HL-60/S4 treated with retinoic acid at 250 ng/mL for 4 days and 3 days (cell line): ENCODE measurements around the gene SPECC1L.
"Not testable (repeated sequence)": the region's sequence is repeated elsewhere in the genome, so short reads cannot be mapped to it uniquely, and the experiment has no call there.

Experiments used
- in situ Hi-C: fragments of 300-500 bp; cut with MboI; formaldehyde crosslinking; loops from 2 replicates; pipeline ENCODE4 v1.7.0; 2022; ENCODE audit warnings: low sequenced_read_pairs

Gene SPECC1L

GRCh38 chr22:24247011-24247507 is 23.6 kb upstream of the SPECC1L start:
- in situ Hi-C loops, result no loop called here

DNA sequence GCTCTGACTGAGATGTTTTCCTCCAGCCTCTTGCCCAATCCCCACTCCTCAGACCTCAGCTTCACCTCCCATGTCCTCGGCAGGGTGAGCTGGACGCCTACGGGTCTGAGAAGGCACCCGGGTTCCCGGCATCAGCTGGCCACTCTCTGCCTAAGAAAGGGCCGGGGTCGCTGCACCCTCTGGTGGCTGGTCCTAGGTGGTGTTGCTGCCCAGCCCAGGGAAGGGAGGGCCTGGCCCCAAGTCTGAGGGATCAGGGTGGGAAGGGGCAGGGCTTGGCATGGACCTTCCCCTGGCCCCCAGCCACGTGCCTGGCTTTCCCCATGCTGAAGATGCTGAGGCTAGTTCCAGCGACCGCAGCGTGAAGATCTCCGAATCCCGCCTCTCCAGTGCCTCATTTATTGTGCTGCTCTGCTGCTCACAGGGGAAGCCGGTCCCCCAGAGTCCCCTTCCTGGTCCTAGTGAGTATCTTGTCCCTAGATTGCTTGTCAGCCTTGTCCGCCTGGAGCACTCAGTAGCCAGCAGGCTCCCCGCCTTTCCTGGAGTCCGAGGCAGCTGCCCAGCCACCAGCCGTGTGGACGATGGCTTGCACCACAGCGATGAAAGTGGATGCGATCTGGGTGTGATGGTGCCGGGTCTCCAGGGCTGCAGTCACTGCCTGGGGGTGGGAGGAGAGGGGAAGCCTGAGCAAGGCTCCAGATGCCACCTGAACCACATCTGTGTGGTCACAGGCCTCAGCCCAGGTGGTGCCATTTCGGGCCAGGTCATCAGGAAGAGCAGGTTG is 22.9 kb upstream of the SPECC1L start:
- in situ Hi-C loops, result no loop called here

GRCh38 chr22:24248611-24249010 is 22.0 kb upstream of the SPECC1L start:
- in situ Hi-C loops, result not testable (repeated sequence)

- in situ Hi-C loops, result not testable (repeated sequence)
Observed at GRCh38 chr22:24249413-24249812, 21.2 kb upstream of the SPECC1L start.

- in situ Hi-C loops, result not testable (repeated sequence)
Observed at GRCh38 chr22:24251286-24251685, 19.3 kb upstream of the SPECC1L start.

DNA sequence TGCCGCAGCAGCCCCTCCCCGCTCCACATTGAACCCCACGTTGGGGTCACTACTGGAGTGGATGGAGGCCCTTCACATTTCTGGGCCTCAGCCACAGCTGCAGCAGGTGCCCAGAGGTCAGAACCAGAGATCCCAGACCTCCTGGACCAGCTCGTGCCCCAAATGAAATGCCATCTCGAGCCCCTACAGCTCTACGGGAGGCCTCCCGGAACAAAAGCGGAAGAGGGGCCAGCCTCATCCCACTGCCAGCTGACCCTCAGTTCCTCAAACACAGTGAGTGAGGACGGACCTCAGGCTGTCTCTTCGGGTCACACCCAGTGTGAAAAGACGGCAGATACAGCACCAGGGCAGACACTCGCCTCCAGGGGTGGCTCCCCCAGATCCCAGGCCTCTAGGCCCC is 17.5 kb upstream of the SPECC1L start:
- in situ Hi-C loops, result not testable (repeated sequence)

DNA sequence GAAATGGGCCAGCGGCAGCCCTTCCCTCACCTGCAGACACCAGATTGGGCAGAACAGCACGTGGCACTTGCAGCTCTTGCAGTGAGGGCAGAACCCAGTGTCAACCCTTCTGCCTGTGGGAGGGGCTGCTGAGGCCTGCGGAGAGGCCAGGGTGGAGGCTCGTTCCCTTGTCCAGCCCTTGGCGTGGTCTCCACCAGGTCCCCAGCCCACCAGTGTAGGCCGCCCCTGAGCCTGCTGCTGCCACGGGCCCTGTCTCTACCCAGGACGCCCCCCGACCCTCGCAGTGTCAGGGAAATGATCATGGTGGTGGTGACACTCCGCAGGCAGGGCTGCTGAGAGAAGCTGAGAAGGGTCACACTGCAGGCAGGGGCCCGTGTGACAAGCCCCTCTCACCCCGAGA is 14.5 kb upstream of the SPECC1L start:
- in situ Hi-C loops, result not testable (repeated sequence)

- in situ Hi-C loops, result not testable (repeated sequence)
Observed at GRCh38 chr22:24256736-24257135, 13.9 kb upstream of the SPECC1L start.

GRCh38 chr22:24259459-24259858 is 11.2 kb upstream of the SPECC1L start:
- in situ Hi-C loops, result not testable (repeated sequence)

- in situ Hi-C loops, result not testable (repeated sequence)
Observed at GRCh38 chr22:24262185-24262749, 8.4 kb upstream of the SPECC1L start.

DNA sequence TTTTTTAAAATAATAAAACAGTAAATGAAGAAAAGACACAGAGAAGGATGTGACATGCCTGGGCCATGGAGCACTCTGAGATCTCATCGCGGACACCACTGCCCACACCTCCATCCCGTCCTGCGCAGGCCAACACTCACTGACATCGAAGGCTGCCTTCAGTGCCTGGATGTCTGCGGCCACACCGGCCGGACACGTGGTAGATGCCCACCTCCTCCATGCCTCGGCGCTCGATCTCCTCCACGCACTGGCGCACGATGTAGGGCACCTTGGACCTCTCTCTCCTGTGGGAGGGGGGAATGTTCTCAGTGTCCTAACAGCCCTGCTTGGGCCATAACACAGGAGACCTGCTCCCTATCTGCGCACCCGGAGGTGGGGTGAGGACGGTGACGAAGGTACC is 7.2 kb upstream of the SPECC1L start:
- in situ Hi-C loops, result not testable (repeated sequence)

DNA sequence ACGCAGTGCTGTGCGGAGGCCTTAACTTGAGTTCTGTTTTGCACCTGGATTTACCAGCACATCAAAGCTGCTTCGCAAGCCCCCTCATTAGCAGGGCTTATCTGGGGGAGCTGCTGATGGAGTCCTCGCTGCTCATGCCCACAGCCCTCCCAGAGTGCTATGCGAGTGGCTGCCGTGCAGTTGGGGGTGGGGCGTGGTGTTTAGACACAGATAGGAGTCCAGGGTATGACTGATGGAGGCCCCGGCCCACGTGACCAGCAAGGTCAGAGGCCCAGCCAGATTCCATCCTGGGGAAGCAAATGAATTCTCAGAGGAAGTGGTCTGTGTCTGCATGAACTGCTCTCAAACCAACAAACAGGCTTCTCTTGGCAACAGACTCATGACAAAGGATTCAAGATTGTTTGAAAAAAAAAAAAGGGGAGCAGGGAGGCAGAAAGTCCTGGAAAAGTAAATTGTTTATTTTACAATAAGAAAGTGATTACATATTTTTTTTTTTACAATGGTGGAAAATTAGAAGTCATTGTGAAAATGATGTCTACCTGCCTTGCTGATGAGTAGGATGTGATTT is 6.2 kb upstream of the SPECC1L start:
- in situ Hi-C loops, result not testable (repeated sequence)

DNA sequence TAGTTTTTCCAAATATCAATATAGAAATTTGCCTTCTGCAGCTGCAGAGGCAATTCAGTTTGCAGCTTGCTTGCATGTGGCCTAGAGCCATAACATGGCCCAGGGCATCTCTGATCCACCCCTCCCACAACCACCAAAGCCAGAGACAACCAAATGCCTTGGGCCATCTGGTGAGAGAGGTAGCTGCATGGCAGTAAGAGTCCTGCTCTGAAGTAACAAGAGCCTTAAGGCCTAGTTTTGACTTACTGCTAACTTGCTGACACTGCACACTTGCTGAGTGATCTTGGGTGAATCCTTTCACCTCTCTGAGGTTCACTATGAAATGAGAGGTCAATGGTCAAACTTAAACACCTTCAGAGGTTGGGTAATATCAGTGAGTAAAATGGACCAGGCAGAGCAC is 4.9 kb upstream of the SPECC1L start:
- in situ Hi-C loops, result no loop called here

- in situ Hi-C loops, result not testable (repeated sequence)
Observed at GRCh38 chr22:24266495-24266894, 4.1 kb upstream of the SPECC1L start.

DNA sequence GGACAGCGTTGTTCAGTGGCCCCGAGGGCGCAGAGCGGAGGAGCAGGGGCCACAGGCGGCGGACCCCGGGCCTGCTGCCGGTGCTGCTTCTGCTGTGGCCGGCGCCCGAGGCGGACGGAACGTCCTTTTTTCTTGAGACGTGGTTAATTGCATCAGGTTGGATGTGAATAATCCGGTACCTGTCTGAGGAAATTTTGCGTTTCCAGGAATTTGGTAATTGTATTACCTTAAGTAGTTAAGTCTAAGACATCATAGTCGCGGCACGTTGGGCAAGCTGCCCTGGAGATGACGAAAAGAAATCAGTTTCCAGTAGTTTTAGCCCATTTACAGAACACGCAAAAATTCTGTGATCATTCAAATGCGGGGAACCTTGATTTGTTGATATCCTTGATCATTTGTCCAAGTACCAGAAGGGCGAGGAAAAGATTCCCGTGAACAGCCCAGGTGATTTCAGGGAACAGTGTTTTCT is 789 bp downstream of the SPECC1L start:
- in situ Hi-C loops, result no loop called here

- in situ Hi-C loops, result not testable (repeated sequence)
Observed at GRCh38 chr22:24273031-24273430, 2.4 kb downstream of the SPECC1L start.

GRCh38 chr22:24273906-24274305 is 3.3 kb downstream of the SPECC1L start:
- in situ Hi-C loops, result not testable (repeated sequence)

- in situ Hi-C loops, result not testable (repeated sequence)
Observed at GRCh38 chr22:24274696-24275405, 4.2 kb downstream of the SPECC1L start.

GRCh38 chr22:24280363-24280762 is 9.7 kb downstream of the SPECC1L start:
- in situ Hi-C loops, result not testable (repeated sequence)

GRCh38 chr22:24282401-24282800 is 11.8 kb downstream of the SPECC1L start:
- in situ Hi-C loops, result no loop called here

DNA sequence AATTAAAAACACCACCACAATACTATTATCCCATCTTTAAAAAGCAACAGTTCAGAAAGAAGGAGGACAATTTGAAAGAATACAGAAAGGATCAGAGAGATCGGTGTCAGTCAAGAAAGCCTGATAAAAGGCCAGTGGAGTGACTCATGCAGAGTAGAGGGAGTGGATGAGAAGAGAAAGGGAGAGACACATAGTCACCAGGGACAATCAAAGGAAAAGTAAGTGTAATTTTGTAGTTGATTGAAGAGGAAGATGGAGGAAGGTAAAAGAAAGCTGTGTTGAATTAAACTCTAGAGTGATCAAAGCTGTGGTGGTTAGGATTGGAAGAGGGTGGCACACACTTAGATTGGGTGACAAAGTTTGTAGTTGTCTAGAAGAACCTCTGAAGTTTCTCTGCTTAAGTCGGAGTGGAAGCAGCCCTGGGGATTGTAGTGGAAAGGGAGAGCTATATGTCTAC is 14.1 kb downstream of the SPECC1L start:
- in situ Hi-C loops, result no loop called here
